Thymus (tissue), 11 donors: ENCODE results near the gene CSNK1G3. TPM values are rescaled to one million over a fixed set of nuclear protein-coding genes. Genes with fewer than 3 reads are reported as not detected.

ENCODE experiments used
- DNase-seq, 9 donors: peaks; one replicate each; pipeline ENCODE4 v3.0.0-alpha.2; 2013; ENCODE audit warnings: low spot score in 9 of 9, low read depth in 6 of 9, missing footprints in 1 of 9
- H3K27ac ChIP-seq, 2 donors: one replicate each; pipeline ENCODE4 v1.5.1; 2013; ENCODE audit warnings: control low read depth in 1 of 2, low read depth in 1 of 2, low read length in 1 of 2, mild to moderate bottlenecking in 1 of 2, moderate library complexity in 1 of 2
- H3K27me3 ChIP-seq, 2 donors: one replicate each; pipeline ENCODE4 v1.5.1; 2013; ENCODE audit warnings: low read length in 1 of 2; ENCODE audit not compliant: control insufficient read depth in 2 of 2, insufficient read depth in 1 of 2
- H3K36me3 ChIP-seq, 2 donors: one replicate each; pipeline ENCODE4 v1.5.1; 2013; ENCODE audit warnings: low read length in 1 of 2, mild to moderate bottlenecking in 1 of 2, moderate library complexity in 1 of 2; ENCODE audit not compliant: control insufficient read depth in 2 of 2, insufficient read depth in 2 of 2
- H3K4me1 ChIP-seq, 2 donors: one replicate each; pipeline ENCODE4 v1.5.1; 2013; ENCODE audit warnings: low read length in 2 of 2; ENCODE audit not compliant: control insufficient read depth in 2 of 2, insufficient read depth in 2 of 2
- H3K4me3 ChIP-seq, 2 donors: one replicate each; pipeline ENCODE4 v1.5.1; 2013; ENCODE audit warnings: low read length in 2 of 2, control low read depth in 1 of 2, mild to moderate bottlenecking in 1 of 2
- H3K9me3 ChIP-seq, 2 donors: one replicate each; pipeline ENCODE4 v1.5.1; 2013; ENCODE audit warnings: low read length in 1 of 2, mild to moderate bottlenecking in 1 of 2; ENCODE audit not compliant: control insufficient read depth in 2 of 2, insufficient read depth in 1 of 2
- WGBS: extraction: QIAGEN DNeasy Blood & Tissue Kit; methylation state at CpG from one replicate; pipeline ENCODE4 v1.1.7; 2013; 5-methylcytosine and 5-hydroxymethylcytosine counted together
- polyA plus RNA-seq: library from polyadenylated mRNA; stranded (reverse); fragments of 200-250 nt; gene quantifications from one replicate; pipeline ENCODE4 v1.2.3, GENCODE V29; 2013
- total RNA-seq: library from RNA; stranded (reverse); fragments of 120-200 nt; gene quantifications from one replicate; pipeline ENCODE4 v1.2.4, GENCODE V29; 2013
- donor health status: healthy.

CSNK1G3 gene
- total and polyA plus RNA-seq, 2 donors = 18.9 to 69.7 TPM

DNA sequence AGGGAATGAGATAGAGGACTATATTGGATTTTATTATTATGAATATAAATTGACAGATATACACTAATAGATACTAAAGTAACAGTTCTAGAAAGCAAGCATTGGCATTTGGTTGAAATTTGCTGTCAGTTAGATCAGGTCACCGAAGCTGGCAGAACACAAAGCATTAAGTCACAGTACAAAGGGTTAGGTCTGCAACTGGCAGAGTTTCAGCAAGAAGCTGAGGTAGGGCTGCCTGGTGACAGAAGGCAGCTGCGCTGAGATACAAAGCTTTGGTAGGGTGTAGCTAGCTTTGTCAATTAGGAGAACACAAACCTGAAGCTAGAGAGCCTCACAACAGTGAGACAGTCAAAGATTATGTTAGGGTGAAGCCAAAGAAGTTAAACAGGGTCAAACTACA is 6.3 kb upstream of the CSNK1G3 start:
- no peaks in the 10 kb centered on the region for H3K36me3 ChIP-seq
- peak in 2 of 9 donors; percentile 6 to 35 for DNase-seq
- H3K4me1 ChIP-seq = peaks cover 0 to 3% of the 10 kb centered on the region in 2 donors
- no peak overlapping the region for H3K27ac ChIP-seq
- 90% methylated on average over 2 of the region's 2 CpGs for WGBS
- no peaks in the 10 kb centered on the region for H3K9me3 ChIP-seq
- H3K27me3 ChIP-seq = no peaks in the 10 kb centered on the region
- H3K4me3 ChIP-seq = no peak overlapping the region

DNA sequence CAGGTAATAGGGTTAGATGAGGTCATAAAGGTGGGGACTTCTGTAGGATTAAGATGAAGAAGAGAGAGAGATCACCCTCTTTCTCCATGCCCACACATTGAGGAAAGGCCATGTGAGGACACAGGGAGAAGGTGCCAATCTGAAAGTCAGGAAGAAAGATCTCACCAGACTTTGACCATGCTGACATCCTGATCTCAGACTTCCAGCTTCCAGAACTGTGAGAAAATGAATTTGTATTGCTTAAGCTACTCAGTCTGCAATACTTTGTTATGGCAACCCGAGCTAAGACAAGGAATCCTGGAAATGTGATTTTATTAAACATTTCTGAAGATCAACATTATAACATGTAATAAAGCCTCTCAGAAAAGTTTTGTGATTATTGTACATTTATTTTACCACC is 3.5 kb upstream of the CSNK1G3 start:
- no peak for DNase-seq
- Histone ChIP-seq H3K36me3 (no peaks in the 10 kb centered on the region), H3K4me3 (no peak overlapping the region), H3K9me3 (no peaks in the 10 kb centered on the region), H3K4me1 (peaks cover 0 to 11% of the 10 kb centered on the region in 2 donors), H3K27me3 (no peaks in the 10 kb centered on the region), H3K27ac (no peak overlapping the region)
- WGBS = 92% methylated on average over 1 of the region's 1 CpG

DNA sequence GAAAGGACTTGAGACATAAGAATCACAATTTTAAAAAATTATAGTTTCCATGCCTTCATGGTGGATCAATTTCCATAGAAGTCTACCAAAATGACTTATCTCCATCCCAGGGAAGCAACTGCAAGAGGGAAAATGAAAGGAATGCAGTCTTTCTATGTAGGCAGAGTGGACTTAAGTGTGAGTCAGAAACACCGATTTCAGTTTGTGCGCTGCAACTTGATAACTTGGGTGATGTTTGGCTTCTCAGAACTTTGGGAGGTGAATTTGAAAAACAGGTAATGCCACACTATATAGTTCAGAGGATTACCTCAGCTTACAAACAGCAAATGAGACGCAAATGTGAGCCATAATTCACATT is 708 bp upstream of the CSNK1G3 start:
- H3K36me3 ChIP-seq = no peaks in the 10 kb centered on the region
- H3K9me3 ChIP-seq = no peaks in the 10 kb centered on the region
- peaks cover 0 to 14% of the 10 kb centered on the region in 2 donors for H3K4me1 ChIP-seq
- peak overlapping the region; percentile 75 to 92 for H3K27ac ChIP-seq
- peak overlapping the region; percentile 85 to 91 for H3K4me3 ChIP-seq
- DNase-seq = no peak
- WGBS = 97% methylated on average over 3 of the region's 3 CpGs
- no peaks in the 10 kb centered on the region for H3K27me3 ChIP-seq

DNA sequence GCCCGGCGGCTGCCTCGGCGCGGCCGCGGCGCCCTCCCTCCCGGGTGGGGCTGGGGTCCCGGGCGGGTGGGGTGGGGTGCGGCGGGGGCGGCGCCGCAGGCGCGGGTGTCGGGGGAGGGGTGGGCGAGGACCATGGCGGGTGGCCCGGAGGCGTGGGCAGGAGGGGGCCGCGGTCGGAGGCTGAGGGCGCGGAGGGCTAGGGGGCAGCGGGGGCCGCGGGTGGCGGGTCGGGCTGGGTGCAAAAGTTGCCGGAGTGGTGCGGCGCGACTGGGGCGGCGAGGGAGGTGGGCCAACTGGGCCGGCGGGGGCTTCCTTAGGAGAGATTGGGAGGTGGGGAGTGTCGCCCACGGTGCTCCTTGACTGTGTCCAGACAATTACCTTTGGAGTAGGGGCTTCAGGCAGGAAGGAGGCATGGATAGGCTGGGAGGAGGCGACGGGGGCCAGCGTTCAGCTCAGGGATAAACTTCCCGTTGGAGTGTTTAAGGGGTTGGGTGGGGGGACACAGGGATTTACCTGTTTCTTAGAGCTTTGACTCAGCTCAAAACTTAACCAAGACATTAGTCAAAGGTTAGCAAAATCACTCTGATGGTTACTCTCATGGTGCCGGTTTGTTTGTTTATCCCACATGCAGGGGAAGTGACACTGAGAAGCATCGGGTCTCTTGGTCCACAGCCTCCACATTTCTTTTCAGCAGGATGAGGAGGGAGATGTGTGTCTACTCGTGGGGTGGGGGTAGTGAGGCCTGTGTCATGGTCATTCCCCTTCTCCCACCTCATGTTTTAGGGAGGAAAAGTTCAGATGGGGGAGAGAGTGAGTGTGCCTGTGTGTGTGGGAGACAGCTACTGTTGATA is 859 bp downstream of the CSNK1G3 start:
- peak overlapping the region; percentile 85 to 91 for H3K4me3 ChIP-seq
- no peaks in the 10 kb centered on the region for H3K36me3 ChIP-seq
- peaks cover 0 to 14% of the 10 kb centered on the region in 2 donors for H3K4me1 ChIP-seq
- WGBS = under 1% methylated on average over 50 of the region's 50 CpGs
- no peaks in the 10 kb centered on the region for H3K9me3 ChIP-seq
- no peaks in the 10 kb centered on the region for H3K27me3 ChIP-seq
- DNase-seq = peak in 7 of 9 donors; percentile 11 to 65 (median 26)
- H3K27ac ChIP-seq = peak overlapping the region; percentile 67 to 92

DNA sequence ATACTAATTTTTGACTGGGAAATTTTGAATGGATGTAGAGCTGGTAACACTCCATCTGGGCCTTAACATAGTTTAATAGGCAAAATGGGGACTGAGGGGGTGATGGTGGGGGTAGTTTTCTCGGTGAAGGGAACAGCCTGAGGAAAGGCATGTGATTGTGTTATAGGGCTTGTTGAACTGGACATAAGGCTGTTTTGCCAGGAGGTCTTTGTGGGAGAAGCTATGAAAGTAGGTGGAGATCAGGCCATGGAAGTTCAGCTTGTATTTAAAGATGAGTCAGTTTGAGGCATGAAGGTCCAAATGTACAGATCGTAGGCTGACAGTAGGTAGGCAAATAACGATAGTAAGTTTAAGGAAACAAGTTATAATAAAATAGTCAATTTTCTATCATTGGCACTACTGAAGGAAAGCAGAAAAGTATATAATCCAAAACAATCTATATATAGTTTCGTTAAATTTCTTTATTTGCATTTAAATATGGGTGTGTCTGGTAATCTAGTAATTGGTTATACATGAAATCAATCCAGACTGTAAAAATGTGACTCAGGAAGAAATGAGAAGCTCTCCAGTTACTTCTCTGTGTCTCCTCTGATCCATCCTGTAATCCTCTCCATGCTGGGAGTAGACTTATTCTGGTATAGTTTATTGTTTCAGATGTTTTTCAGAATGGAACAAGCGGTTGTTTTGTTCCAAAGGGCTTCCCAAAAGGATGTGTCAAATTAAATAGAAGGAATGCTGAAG is 2.8 kb downstream of the CSNK1G3 start:
- Histone ChIP-seq H3K4me1 (peaks cover 4 to 19% of the 10 kb centered on the region in 2 donors), H3K27me3 (no peaks in the 10 kb centered on the region), H3K4me3 (no peak overlapping the region), H3K9me3 (no peaks in the 10 kb centered on the region), H3K27ac (no peak overlapping the region), H3K36me3 (no peaks in the 10 kb centered on the region)
- 97% methylated on average over 5 of the region's 5 CpGs for WGBS
- DNase-seq = no peak

DNA sequence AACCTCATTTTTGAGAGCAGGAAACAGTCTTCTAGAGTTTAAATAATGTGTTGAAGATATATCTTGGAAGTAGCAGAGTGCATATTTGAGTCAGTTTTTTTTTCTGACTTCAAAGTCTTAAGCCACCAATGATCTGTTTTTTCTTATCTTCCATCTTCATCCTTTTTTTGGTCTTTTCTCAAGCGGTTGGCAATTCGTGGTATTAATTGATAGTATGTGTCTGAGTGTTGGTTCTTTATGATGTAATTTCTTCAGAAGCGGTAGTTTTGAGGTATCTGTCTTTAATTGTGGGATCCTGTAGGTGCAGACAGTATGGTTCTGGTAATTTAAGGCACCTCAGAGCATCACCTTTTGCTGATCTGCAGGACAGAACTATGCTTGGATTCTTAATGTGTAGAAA is 3.9 kb downstream of the CSNK1G3 start:
- peaks cover 4 to 19% of the 10 kb centered on the region in 2 donors for H3K4me1 ChIP-seq
- no peaks in the 10 kb centered on the region for H3K27me3 ChIP-seq
- WGBS = 6% methylated on average over 3 of the region's 3 CpGs
- no peaks in the 10 kb centered on the region for H3K36me3 ChIP-seq
- no peaks in the 10 kb centered on the region for H3K9me3 ChIP-seq
- no peak overlapping the region for H3K4me3 ChIP-seq
- peak in 2 of 9 donors; percentile 23 to 59 for DNase-seq
- H3K27ac ChIP-seq = no peak overlapping the region

DNA sequence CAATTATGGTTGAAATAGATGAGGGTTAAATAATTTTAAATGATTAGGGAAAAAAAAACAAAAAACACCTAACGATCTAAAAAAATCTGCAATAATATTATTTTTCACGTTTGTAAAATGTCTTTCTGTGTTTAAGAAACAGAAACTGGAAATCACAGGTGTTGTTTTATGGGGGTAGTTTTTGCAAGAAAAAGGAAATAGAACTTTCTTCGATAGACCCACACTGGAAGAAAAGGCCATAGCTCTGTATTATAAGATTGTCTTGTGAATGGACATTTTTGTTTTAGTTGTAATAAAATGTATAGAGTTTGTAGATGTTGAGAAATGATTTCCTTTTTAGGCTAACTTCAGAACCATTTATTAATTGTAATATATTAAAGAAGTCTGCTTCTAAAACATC is 5.5 kb downstream of the CSNK1G3 start:
- no peak overlapping the region for H3K27ac ChIP-seq
- H3K4me1 ChIP-seq = peaks cover 4 to 15% of the 10 kb centered on the region in 2 donors
- H3K4me3 ChIP-seq = no peak overlapping the region
- no peaks in the 10 kb centered on the region for H3K9me3 ChIP-seq
- H3K36me3 ChIP-seq = no peaks in the 10 kb centered on the region
- 53% methylated on average over 3 of the region's 3 CpGs for WGBS
- no peak for DNase-seq
- H3K27me3 ChIP-seq = no peaks in the 10 kb centered on the region

DNA sequence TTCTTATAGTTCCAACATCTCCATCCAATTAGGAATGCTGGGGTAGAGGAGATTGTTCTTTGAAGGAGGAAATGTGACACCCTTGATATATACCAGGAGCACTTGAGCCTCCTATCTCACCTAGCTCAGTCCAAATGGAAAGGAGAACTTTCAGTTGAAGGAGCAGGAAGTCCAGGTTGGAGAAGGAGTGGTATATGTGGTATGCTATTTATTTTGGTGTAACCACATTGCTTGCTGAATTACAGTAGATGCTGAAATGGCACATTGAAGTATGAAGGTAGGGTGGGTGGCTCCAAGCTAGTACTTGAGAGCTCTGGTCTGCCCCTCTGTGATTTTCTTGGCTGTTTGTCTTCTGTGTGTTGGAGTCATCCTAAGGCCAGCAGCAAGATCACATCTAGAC is 6.1 kb downstream of the CSNK1G3 start:
- H3K27me3 ChIP-seq = no peaks in the 10 kb centered on the region
- H3K36me3 ChIP-seq = no peaks in the 10 kb centered on the region
- no peak overlapping the region for H3K4me3 ChIP-seq
- H3K9me3 ChIP-seq = no peaks in the 10 kb centered on the region
- DNase-seq = no peak
- peaks cover 4 to 13% of the 10 kb centered on the region in 2 donors for H3K4me1 ChIP-seq
- no peak overlapping the region for H3K27ac ChIP-seq

DNA sequence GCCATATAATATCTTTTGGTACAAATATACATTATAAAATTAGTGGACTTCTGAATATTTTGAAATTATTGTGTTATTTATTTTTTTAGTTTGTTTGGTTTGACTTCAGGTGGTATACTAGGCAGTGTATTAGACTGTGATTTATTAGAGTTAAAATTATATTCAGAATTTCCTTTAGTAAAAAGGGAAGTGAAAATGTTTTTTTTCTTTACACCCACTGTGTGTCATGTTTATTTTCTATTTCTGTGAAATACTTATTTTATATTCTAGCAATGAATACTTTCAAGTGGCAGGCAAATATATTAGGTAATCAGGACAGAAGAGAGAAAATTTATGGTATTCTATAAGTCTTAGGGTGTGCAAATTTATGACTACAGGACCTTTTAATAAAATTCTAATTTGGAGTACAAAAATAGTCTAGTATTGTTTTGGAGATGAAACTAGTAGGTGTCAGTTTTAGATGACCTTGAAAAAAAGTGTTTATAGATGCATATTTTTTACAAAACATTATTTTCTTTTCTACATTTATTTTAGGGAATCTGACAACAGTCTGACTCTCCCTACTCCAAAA is 8.8 kb downstream of the CSNK1G3 start:
- Histone ChIP-seq H3K36me3 (no peaks in the 10 kb centered on the region), H3K27me3 (no peaks in the 10 kb centered on the region), H3K9me3 (no peaks in the 10 kb centered on the region), H3K4me1 (peaks cover 4 to 7% of the 10 kb centered on the region in 2 donors), H3K4me3 (no peak overlapping the region), H3K27ac (no peak overlapping the region)
- no peak for DNase-seq
